ENCODE results near the gene IFI44.

DNA sequence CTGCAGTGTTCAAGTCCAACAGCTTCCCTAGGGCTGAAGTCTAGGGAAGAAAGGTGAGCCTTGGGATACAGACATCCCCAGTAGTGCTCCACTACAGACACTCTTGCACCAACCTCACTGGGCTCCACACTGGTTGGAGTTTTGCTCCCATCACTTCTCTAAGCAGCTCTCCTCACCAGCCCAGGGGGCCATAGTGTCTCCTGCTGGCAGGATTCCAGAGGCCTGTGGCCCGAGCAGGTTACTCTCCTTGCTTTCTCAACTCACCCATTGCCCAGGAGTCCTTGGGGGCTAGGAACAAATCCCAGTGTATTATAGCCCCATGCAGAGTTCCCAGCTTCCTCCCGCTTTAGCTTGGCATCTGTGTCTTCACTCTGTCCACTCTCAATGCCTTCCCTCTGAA is 52.8 kb downstream of the IFI44 start:
- TF ChIP-seq, protein P1, sequence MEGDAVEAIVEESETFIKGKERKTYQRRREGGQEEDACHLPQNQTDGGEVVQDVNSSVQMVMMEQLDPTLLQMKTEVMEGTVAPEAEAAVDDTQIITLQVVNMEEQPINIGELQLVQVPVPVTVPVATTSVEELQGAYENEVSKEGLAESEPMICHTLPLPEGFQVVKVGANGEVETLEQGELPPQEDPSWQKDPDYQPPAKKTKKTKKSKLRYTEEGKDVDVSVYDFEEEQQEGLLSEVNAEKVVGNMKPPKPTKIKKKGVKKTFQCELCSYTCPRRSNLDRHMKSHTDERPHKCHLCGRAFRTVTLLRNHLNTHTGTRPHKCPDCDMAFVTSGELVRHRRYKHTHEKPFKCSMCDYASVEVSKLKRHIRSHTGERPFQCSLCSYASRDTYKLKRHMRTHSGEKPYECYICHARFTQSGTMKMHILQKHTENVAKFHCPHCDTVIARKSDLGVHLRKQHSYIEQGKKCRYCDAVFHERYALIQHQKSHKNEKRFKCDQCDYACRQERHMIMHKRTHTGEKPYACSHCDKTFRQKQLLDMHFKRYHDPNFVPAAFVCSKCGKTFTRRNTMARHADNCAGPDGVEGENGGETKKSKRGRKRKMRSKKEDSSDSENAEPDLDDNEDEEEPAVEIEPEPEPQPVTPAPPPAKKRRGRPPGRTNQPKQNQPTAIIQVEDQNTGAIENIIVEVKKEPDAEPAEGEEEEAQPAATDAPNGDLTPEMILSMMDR (conservative IDR thresholded peaks at IDR 0.05) = no peak
- TF ChIP-seq ZFX (IDR thresholded peaks at IDR 0.05) = no peak

Data from C4-2B (cell line).